HAP-1 (cell line): Measurements from ENCODE around the gene SH3RF2.
"Not testable (repeated sequence)": the region's sequence is repeated elsewhere in the genome, so short reads cannot be mapped to it uniquely, and the experiment has no call there.

ENCODE experiments used
- DNase-seq, 2 experiments: peaks; one replicate each; pipeline ENCODE4 v3.0.0-alpha.2; 2016 to 2020; ENCODE audit warnings: low spot score in 2 of 2
- H3K27me3 ChIP-seq: fragments of 250-450 bp; sonication (Bioruptor Pico); 2 replicates; pipeline ENCODE4 v1.5.1; 2020; ENCODE audit warnings: low read depth, mild to moderate bottlenecking, moderate library complexity
- H3K36me3 ChIP-seq: fragments of 250-450 bp; sonication (Bioruptor Pico); replicated peaks from 2 replicates; pipeline ENCODE4 v1.5.1; 2020; ENCODE audit warnings: mild to moderate bottlenecking
- H3K4me1 ChIP-seq: fragments of 250-450 bp; sonication (Bioruptor Pico); 2 replicates; pipeline ENCODE4 v1.5.1; 2020; ENCODE audit warnings: mild to moderate bottlenecking
- H3K4me3 ChIP-seq: fragments of 250-450 bp; sonication (Bioruptor Pico); 2 replicates; pipeline ENCODE4 v1.5.1; 2020; ENCODE audit warnings: mild to moderate bottlenecking, moderate library complexity
- H3K9me3 ChIP-seq: fragments of 250-450 bp; sonication (Bioruptor Pico); 2 replicates; pipeline ENCODE4 v1.5.1; 2020; ENCODE audit warnings: mild to moderate bottlenecking, moderate library complexity
- in situ Hi-C: fragments of 300-500 bp; cut with MboI; formaldehyde crosslinking; loops from 3 replicates; pipeline ENCODE4 v1.14.3; 2020; ENCODE audit warnings: low sequenced_read_pairs, inconsistent platforms, mixed read lengths

The SH3RF2 gene

DNA sequence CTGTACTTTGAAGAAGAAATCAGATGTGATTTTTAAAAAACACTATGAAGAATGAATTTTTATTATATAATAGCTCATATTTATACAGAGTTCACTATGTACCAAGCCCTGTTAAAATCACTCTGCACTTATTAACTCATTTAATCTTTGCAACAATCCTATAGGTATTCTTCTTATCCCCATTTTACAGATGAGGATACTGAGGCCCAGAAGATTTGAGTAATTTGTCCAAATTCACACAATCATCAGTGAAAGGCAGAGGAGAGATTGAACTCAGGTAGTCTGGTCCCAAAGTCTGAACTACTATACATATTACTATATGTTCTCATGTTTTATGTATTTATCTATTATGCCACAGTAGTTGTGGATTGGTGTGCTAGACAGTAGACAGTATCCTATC is 152.9 kb downstream of the SH3RF2 start:
- Histone ChIP-seq H3K4me3 (no peak overlapping the region), H3K27me3 (no peaks in the 10 kb centered on the region), H3K36me3 (no peaks in the 10 kb centered on the region), H3K9me3 (no peaks in the 10 kb centered on the region), H3K4me1 (no peaks in the 10 kb centered on the region)
- DNase-seq, result no peak
- in situ Hi-C loops, result no loop called here

DNA sequence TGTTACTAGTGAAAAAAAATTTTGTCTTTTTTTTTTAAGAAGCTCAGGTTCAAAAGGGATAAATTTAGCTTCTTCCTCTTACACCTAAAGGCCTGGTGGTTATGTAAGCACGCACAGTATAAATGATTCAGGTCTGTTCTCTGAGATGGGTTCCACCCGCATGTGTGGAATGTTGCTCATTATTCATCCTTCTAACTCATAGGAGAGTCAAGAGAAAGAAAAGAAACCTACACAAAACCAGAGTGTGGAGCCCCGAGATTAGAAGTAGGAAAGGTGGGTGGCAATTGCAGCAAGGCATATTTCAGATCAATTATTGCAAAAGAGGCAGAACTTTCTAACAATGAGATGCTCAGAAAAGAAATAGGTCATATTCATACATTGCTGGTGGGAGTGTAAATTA is 155.5 kb downstream of the SH3RF2 start:
- Histone ChIP-seq H3K27me3 (no peaks in the 10 kb centered on the region), H3K4me3 (no peak overlapping the region), H3K4me1 (no peaks in the 10 kb centered on the region), H3K36me3 (no peaks in the 10 kb centered on the region), H3K9me3 (no peaks in the 10 kb centered on the region)
- no peak for DNase-seq
- in situ Hi-C loops, result no loop called here

DNA sequence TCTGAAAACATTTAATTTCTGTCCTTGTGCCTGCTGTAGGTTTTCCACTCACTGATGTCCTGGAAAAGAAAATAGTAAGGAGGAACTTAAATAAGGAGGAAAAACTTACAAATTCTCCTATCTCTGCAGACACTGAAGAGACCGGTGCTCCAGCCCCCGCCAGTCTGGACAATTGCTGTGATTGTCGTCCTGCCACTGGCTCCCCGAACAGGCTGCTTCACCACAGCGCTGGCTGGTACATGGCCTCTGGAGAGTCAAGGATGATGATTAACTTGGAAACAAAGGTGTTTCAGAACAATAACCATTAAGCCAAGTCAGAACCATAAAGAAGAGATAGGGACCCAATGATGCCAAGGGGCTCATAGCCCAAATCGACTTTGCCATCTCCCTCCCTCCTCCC is 161.7 kb downstream of the SH3RF2 start:
- no peaks in the 10 kb centered on the region for H3K9me3 ChIP-seq
- in situ Hi-C loops, result no loop called here
- no peaks in the 10 kb centered on the region for H3K36me3 ChIP-seq
- H3K27me3 ChIP-seq, result no peaks in the 10 kb centered on the region
- H3K4me1 ChIP-seq, result no peaks in the 10 kb centered on the region
- H3K4me3 ChIP-seq, result no peak overlapping the region
- no peak for DNase-seq

DNA sequence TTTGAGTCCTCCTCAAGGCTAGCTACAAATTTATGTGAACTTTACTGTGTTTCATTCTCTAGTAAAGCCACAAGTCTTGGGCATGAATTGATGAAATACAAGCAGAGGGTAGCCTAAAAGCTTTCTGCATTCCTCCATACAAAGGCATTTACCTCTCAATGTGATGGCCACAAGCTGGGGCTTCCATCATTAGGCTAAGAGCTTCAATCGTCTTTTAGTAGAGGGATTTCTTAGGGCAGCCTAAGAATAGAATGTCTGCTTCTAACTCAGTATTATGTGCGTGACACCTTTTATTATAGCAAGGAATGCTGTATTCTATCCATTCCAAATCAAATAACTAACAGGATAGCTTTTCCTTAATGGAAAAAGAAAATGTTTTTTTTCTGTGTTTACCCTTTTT is 165.3 kb downstream of the SH3RF2 start:
- Histone ChIP-seq H3K36me3 (no peaks in the 10 kb centered on the region), H3K27me3 (no peaks in the 10 kb centered on the region), H3K4me3 (no peak overlapping the region), H3K9me3 (no peaks in the 10 kb centered on the region), H3K4me1 (no peaks in the 10 kb centered on the region)
- no peak for DNase-seq
- in situ Hi-C loops, result no loop called here

DNA sequence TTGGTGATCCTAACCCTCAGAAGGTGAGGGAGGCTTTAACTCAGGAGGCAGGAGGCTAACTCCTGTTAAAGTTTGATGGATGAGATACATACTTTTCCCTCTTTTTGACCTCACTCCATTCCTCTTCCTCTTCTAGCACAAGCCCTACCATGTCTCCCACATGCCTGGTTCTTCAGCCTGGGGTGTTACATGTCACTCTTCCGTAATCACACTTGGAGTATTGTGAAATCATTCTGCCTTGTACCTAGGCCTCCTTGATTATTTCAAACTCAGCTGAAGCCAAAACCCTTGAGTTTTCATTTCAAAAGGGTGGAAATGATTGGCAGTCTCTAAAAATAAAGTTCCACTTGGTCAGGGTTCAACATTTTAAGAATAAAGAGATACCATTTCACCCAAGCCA is 167.2 kb downstream of the SH3RF2 start:
- Histone ChIP-seq H3K9me3 (no peaks in the 10 kb centered on the region), H3K4me3 (no peak overlapping the region), H3K36me3 (no peaks in the 10 kb centered on the region), H3K27me3 (no peaks in the 10 kb centered on the region), H3K4me1 (no peaks in the 10 kb centered on the region)
- in situ Hi-C loops, result no loop called here
- no peak for DNase-seq

DNA sequence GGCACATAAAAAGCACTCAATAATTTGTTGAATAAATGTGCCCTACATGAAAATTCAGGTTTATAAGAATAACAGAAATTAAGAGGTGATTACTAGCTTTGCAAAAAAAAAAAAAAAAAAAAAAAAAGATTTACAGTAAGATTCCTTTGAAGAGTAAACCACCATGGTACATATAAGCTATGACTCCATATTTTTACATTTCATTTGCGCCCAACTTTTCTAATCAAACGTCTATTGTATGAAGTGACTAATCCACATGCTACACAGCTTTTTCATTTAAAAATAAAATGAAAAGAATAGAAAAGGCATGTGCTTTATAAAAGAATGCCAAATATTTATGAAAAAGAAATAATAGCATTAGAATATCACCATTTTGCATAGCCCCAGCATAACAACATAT is 169.1 kb downstream of the SH3RF2 start, which contains the start of gene PLAC8L1:
Gene PLAC8L1 (minus strand): TSS at position 101 of the 400 bp plus-strand sequence. CDS start 1,266 bp downstream, outside the sequence.
- in situ Hi-C loops, result no loop called here

DNA sequence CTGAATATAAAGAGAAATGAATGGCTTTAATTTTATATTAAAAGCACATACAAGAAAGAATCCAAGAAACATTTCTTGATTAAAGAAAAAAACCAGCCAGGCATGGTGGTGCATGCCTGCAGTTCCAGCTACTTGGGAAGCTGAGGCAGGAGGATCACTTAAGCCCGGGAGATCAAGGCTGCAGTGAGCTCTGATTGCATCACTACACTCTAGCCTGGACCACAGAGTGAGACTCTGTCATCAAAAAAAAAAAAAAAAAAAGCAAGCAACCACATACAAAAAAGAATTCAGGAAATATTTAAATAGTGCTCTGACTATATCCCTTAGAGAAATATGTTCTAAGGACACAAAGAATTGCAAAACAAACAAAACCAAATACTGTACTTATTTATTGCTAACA is 171.5 kb downstream of the SH3RF2 start:
- no peak for DNase-seq
- no peaks in the 10 kb centered on the region for H3K27me3 ChIP-seq
- no peaks in the 10 kb centered on the region for H3K4me1 ChIP-seq
- no peak overlapping the region for H3K4me3 ChIP-seq
- H3K9me3 ChIP-seq, result no peaks in the 10 kb centered on the region
- in situ Hi-C loops, result no loop called here
- peaks cover 7% of the 10 kb centered on the region for H3K36me3 ChIP-seq

More for the DNA sequence above, 169.1 kb downstream of the SH3RF2 start, which contains the start of gene PLAC8L1:
- no peaks in the 10 kb centered on the region; the same call in none of the 2 replicates for H3K36me3 ChIP-seq
- DNase-seq, result no peak
- H3K4me3 ChIP-seq, result no peak within 1 kb of the TSS
- H3K27me3 ChIP-seq, result no peaks in the 10 kb centered on the region
- no peaks in the 10 kb centered on the region for H3K4me1 ChIP-seq
- H3K9me3 ChIP-seq, result no peaks in the 10 kb centered on the region

DNA sequence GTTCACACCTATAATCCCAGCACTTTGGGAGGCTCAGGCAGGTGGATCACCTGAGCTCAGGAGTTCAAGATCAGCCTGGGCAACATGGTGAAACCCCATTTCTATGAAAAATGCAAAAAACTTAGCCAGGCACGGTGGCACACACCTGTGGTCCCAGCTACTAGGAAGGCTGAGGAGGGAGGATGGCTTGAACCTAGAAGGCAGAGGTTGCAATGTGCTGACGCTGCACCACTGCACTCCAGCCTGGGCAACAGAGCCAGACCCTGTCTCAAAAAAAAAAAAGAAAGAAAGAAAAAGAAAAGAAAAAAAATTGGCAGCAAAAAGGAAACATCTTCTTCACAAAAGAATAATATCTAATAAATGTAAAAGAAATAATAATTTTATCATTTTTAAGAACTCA is 172.5 kb downstream of the SH3RF2 start:
- DNase-seq, H3K4me3 ChIP-seq, in situ Hi-C loops, H3K4me1 ChIP-seq, H3K9me3 ChIP-seq, H3K27me3 ChIP-seq: not testable (repeated sequence)
- H3K36me3 ChIP-seq, result peaks cover 15% of the 10 kb centered on the region

DNA sequence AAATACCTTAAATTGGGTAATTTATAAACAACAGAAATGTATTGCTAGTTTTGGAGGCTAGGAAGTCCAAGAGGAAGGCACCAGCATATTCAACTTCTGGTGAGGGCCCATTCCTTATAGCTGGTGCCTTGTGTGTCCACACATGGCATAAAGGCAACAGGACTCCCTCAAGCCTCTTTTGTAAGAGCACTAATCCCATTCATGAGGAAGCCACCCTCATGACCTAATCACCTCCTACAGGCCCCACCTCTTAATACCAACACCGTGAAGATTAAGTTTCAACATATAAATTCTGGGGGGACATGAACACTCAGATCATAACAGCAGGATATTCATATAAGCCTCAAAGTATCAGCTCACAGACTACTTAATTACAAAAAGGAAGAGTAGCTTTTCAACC is 173.0 kb downstream of the SH3RF2 start:
- Histone ChIP-seq H3K36me3 (peaks cover 20% of the 10 kb centered on the region), H3K4me3 (no peak overlapping the region), H3K9me3 (no peaks in the 10 kb centered on the region), H3K4me1 (no peaks in the 10 kb centered on the region), H3K27me3 (no peaks in the 10 kb centered on the region)
- in situ Hi-C loops, result no loop called here
- DNase-seq, result no peak

DNA sequence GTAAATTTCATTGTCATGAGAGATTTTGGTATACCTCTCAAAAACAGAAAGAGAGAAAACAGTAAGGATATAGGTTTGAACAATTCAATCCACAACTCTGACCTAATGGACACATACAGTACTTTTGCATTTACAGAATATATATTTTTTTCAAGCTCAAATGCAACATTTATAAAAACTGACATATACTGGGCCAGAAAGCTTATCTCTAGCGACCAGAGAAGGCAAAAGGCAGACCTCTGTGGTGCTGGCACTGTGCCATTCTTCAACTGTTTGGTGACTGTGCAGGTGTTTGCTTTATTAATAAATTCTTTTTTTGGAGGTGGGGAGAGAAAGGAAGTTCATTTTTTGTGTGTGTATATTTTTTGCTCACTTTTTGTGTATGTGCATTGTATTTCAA is 175.0 kb downstream of the SH3RF2 start:
- Histone ChIP-seq H3K4me1 (no peaks in the 10 kb centered on the region), H3K27me3 (no peaks in the 10 kb centered on the region), H3K9me3 (no peaks in the 10 kb centered on the region), H3K36me3 (peaks cover 27% of the 10 kb centered on the region), H3K4me3 (no peak overlapping the region)
- no peak for DNase-seq
- in situ Hi-C loops, result no loop called here

DNA sequence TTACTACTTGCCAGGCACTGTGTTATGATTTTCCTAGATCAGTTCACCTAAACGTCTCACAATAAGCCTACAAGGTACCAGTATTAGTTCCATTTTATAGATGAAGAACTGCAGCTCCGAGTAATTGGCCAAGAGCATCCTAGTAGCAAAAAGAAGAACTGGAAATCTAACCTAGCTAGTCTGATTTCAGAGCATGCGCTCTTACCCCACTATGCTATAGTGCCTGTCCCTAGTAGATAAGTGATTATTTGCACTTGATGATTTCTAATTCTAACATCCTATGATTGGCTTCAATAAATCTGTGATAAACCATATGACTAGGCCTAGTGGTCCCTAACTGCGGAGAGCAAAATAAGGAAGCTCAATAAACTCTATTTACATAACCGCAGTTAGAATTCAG is 176.1 kb downstream of the SH3RF2 start:
- H3K36me3 ChIP-seq, result peaks cover 36% of the 10 kb centered on the region
- H3K4me3 ChIP-seq, result no peak overlapping the region
- in situ Hi-C loops, result no loop called here
- H3K27me3 ChIP-seq, result no peaks in the 10 kb centered on the region
- no peak for DNase-seq
- H3K9me3 ChIP-seq, result no peaks in the 10 kb centered on the region
- no peaks in the 10 kb centered on the region for H3K4me1 ChIP-seq
